HG02852 (cell line): Measurements from ENCODE around the gene CALHM1.
"Not testable (repeated sequence)": the region's sequence is repeated elsewhere in the genome, so short reads cannot be mapped to it uniquely, and the experiment has no call there.

Experiments
- ATAC-seq: cut with Tn5 transposase; IDR thresholded peaks from one replicate; pipeline ENCODE4 v1.9.1; 2021; ENCODE audit warnings: mild to moderate bottlenecking, moderate library complexity; ENCODE audit not compliant: unreplicated experiment

Gene CALHM1

GRCh38 chr10:103486635-103487409 lies 28.1 kb upstream of the CALHM1 start:
- not testable (repeated sequence) for ATAC-seq

- ATAC-seq = no peak
These were observed 23.4 kb upstream of the CALHM1 start for GRCh38 chr10:103481974-103482531.

GRCh38 chr10:103480521-103480920 lies 21.8 kb upstream of the CALHM1 start:
- no peak for ATAC-seq

GRCh38 chr10:103479135-103479534 lies 20.4 kb upstream of the CALHM1 start, which contains the start of gene CALHM3:
TSS of gene CALHM3 (minus strand) at chr10:103479240. CDS start at chr10:103479032, 208 bp downstream.
- no peak for ATAC-seq

- no peak for ATAC-seq
These were observed 20.0 kb upstream of the CALHM1 start for GRCh38 chr10:103478671-103479070.

GRCh38 chr10:103476046-103476768 lies 17.5 kb upstream of the CALHM1 start:
- ATAC-seq = no peak

GRCh38 chr10:103475437-103475836 lies 16.7 kb upstream of the CALHM1 start:
- no peak for ATAC-seq

GRCh38 chr10:103474077-103474476 lies 15.4 kb upstream of the CALHM1 start:
- ATAC-seq = no peak

- no peak for ATAC-seq
These were observed 14.6 kb upstream of the CALHM1 start for GRCh38 chr10:103473261-103473671.

GRCh38 chr10:103472005-103472404 lies 13.3 kb upstream of the CALHM1 start:
- peak; percentile 32 for ATAC-seq

GRCh38 chr10:103470761-103471653 lies 12.3 kb upstream of the CALHM1 start:
- peak; percentile 77 for ATAC-seq

- no peak for ATAC-seq
These were observed 10.5 kb upstream of the CALHM1 start for GRCh38 chr10:103469201-103469600.

- ATAC-seq = no peak
These were observed 8.7 kb upstream of the CALHM1 start for GRCh38 chr10:103467406-103467805.

GRCh38 chr10:103466734-103467133 lies 8.0 kb upstream of the CALHM1 start:
- no peak for ATAC-seq

GRCh38 chr10:103465411-103466179 lies 6.9 kb upstream of the CALHM1 start:
- ATAC-seq = no peak

- no peak for ATAC-seq
These were observed 4.8 kb upstream of the CALHM1 start for GRCh38 chr10:103463499-103463898.

GRCh38 chr10:103459615-103460014 lies 915 bp upstream of the CALHM1 start:
- ATAC-seq = no peak

GRCh38 chr10:103457896-103458583 lies 660 bp downstream of the CALHM1 start:
- ATAC-seq = no peak

GRCh38 chr10:103457176-103457712 lies 1.5 kb downstream of the CALHM1 start:
- no peak for ATAC-seq
